GM12878 (cell line): ENCODE measurements around the gene OR6C3.

ENCODE experiments used
- EZH2 ChIP-seq: IDR thresholded peaks from 2 replicates; pipeline ENCODE4 v1.6.1; 2012; ENCODE audit warnings: low read depth, mild to moderate bottlenecking, control low read depth, inconsistent platforms, low read length, borderline replicate concordance; ENCODE audit not compliant: control insufficient read depth
- RAD21 ChIP-seq: IDR thresholded peaks from 2 replicates; pipeline ENCODE4 v1.6.1; 2011; ENCODE audit warnings: mild to moderate bottlenecking, low read depth, low read length, moderate library complexity; ENCODE audit not compliant: insufficient read depth
- TF ChIP-seq, protein P1 (sequence below), 3 experiments: IDR thresholded peaks in 2 of 3; conservative IDR thresholded peaks in 1 of 3; 2 replicates each; pipeline ENCODE4 v1.5.1; 2011; ENCODE audit warnings: low read depth in 3 of 3, low read length in 3 of 3, mild to moderate bottlenecking in 3 of 3, control low read depth in 2 of 3, moderate library complexity in 2 of 3, inconsistent platforms in 1 of 3, mixed read lengths in 1 of 3; ENCODE audit not compliant: control insufficient read depth in 2 of 3, insufficient read depth in 1 of 3; ENCODE audit errors: extremely low read depth in 1 of 3

GRCh38 chr12:55365086-55365485 lies 34.5 kb downstream of the OR6C3 start:
- TF ChIP-seq EZH2, result no peak
- no peak for TF ChIP-seq RAD21
- TF ChIP-seq, protein P1, sequence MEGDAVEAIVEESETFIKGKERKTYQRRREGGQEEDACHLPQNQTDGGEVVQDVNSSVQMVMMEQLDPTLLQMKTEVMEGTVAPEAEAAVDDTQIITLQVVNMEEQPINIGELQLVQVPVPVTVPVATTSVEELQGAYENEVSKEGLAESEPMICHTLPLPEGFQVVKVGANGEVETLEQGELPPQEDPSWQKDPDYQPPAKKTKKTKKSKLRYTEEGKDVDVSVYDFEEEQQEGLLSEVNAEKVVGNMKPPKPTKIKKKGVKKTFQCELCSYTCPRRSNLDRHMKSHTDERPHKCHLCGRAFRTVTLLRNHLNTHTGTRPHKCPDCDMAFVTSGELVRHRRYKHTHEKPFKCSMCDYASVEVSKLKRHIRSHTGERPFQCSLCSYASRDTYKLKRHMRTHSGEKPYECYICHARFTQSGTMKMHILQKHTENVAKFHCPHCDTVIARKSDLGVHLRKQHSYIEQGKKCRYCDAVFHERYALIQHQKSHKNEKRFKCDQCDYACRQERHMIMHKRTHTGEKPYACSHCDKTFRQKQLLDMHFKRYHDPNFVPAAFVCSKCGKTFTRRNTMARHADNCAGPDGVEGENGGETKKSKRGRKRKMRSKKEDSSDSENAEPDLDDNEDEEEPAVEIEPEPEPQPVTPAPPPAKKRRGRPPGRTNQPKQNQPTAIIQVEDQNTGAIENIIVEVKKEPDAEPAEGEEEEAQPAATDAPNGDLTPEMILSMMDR (IDR thresholded peaks at IDR 0.05 in 2 of 3, conservative IDR thresholded peaks at IDR 0.05 in 1 of 3; ENCODE audit: control insufficient read depth in 2 of 3, extremely low read depth in 1 of 3, insufficient read depth in 1 of 3, low read depth in 3 of 3, low read length in 3 of 3), result no peak
